Glomerular endothelial cell (primary cell): ENCODE results near the gene VASN. TPM values are rescaled to one million over a fixed set of nuclear protein-coding genes. Genes with fewer than 3 reads are reported as not detected.

ENCODE experiments used
- DNase-seq: peaks from one replicate; pipeline ENCODE4 v3.0.0-alpha.2; 2011; ENCODE audit warnings: low read depth, low spot score; ENCODE audit errors: extremely low read depth
- total RNA-seq: library from RNA; depleted of rRNA; stranded (reverse); fragments of >200 nt; gene quantifications from 2 replicates; pipeline ENCODE4 v1.2.3, GENCODE V29; 2015

The VASN gene
- total RNA-seq, 1 donor from 2014 or later, result 6.8 TPM

DNA sequence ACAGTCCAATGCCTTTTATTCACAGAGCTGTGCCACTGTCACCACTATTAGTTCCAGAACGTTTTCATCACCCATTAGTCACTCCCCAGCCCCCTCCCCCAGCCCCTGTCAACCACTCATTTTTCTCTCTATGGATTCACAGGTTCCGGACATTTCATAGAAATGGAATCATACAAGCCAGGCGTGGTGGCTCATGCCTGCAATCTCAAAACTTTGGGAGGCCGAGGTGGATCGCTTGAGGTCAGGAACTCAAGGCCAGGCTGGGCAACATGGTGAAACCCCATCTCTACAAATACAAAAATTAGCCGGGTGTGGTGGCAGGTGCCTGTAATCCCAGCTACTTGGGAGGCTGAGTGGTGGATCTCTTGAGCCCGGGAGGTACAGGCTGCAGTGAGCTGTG lies 19.8 kb upstream of the VASN start:
- no peak for DNase-seq

DNA sequence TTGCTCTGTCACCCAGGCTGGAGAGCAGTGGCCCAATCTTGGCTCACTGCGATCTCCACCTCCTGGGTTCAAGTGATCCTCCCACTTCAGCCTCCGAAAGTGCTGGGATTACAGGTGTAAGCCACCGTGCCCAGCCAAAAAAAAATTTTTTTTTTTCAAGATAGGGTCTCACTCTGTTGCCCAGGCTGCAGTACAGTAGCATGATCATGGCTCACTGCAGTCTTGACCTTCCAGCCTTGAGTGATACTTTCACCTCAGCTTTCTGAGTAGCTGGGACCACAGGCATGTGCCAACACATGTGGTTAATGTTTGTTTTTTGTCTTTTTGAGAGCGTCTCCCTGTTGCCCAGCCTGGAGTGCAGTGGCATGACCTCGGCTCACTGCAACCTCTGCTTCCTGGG lies 18.8 kb upstream of the VASN start:
- no peak for DNase-seq

DNA sequence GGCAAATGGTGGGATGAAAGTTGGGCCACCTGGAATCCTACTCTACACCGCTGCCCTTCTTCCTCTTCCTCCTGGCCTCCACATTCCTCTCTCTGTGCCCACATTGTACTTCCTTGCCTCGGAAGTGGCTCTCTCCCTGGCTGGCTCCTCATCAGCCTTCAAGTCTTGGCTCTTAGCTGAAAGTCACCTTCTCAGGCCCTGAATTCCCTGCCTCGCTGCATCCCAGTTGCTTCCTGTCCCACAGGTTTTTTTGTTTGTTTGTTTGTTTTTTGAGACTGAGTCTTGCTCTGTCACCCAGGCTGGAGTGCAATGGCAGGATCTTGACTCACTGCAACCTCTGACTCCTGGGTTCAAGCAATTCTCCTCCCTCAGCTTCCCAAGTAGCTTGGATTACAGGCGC lies 18.0 kb upstream of the VASN start:
- DNase-seq, result no peak

DNA sequence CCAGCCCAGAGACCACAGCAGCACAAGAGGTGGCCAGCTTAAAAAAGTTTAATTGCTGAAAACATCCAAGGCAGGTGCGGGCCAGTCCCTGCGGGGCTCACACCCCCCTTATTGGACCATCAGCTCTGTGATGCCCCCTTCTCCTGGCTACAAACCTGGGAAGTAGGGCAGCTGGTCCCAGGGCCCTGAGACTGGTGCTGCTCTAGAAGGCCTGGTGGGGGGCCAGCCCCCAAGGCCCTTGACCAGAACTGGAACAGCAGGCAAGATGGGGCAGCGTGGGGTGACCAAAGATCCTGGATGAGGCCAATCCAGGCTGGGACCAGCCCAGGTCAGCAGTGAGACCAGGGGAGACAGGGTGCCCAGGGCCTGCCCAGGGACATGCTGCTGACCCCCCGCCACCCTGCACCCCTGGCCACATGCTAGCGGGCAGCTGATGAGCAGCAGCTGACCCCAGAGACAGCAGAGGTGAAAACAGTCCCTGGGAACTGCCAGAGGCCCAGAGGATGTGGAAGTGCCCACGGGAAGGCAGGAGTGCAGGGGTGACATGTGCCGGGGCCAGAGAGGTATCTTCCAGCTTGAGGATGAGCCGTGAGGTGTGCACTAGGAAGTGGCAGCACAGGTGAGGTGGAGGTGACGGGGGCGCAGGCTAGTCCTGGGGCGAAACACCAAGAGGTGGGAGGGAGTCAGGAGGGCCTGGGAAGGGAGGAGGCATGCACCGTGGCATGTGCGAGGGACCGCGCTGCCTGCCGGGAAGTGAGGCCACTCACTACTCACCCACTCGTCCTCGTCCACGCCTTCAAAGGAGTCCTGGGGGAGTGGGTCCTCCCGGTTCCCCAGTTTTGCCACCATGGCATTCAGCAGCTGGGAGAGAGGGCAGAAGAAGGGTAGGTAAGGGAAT lies 16.9 kb upstream of the VASN start:
- DNase-seq, result no peak

DNA sequence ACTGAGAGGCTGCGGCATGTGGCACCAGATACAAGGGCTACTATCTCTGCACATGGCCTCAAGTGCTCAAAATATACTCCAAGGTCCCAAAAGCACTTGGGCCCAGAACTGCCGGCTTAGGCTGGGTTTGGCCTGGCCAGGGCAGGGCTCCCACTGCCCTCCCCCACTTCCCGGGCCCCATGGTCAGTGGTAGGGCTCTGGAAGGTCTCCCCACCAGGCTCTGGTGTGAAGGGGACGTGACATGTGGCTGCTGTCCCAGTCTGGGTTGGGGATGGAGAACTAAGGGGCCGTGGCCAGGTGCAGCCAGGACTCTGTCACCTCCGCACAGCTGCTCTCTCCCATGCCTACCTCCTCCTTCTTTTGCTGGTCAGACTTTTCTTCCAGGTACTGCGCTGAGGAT lies 14.8 kb upstream of the VASN start:
- DNase-seq, result no peak

DNA sequence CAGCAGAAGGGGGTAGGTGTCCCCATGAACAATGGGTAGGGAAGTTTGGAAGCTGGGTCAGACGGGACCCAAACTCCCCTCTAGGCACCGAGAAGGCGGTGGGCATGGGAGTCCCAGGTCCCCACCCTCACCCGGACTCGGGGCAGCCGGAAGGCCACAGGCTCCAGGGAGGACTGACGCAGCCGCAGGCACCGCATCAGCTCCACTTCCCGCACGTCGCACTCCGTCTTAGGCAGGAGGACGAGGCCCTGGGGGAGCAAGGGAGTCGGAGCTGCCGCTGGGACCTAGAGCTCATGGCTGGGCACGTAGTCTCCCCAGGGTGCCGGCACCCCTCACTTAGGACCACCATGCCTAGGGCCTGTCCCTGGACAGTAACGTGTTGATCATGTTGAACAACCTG lies 13.4 kb upstream of the VASN start:
- DNase-seq, result no peak

DNA sequence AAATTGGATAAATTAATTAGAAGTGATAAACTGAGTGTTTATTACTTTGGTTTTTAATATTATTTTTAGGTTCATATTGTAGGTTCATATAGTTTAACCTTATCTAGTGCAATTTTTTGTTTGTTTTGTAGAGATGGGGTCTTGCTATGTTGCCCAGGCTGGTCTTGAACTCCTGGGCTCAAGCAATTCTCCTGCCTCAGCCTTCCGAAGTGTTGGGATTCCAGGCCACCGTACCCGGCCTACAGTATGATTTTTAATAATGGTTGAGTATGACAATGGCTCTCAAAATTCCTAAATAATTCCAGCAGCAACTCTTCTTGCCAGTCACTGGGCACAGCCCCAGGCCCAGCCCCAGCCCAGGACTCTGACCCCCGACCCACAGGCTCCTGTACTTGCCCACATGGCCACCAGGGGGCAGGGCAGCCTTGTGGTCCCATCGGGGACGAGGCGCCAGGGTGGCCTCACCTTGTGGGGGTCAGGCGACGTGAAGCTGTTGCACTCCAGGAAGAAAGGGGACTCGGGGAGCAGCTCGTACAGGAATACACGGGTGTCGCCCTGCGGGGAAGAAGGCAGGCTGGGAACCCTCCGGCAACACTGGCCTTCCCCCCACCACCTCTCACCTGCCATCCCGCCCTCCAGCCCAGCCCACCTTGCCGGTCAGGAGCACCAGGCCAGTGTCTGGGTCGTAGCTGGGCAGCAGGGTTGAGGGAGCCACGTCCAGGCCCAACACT lies 12.7 kb upstream of the VASN start:
- no peak for DNase-seq

DNA sequence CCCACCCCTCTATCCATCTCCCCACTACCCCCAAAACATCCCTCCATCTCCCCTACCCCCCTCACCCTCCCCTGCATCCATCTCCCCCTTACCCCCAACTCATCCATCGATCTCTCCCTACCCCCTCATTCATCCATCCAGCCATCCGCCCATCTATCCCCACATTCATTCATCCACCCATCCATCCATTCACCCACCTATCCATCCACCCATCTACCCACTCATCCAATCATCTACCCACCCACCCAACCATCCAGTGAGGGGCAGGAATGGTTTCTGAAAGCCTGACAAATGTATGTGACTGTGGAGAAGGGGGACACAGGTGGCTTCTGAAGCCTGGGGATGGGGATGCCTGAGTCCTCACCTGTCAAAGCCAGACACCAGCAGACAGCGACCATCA lies 11.7 kb upstream of the VASN start:
- no peak for DNase-seq

DNA sequence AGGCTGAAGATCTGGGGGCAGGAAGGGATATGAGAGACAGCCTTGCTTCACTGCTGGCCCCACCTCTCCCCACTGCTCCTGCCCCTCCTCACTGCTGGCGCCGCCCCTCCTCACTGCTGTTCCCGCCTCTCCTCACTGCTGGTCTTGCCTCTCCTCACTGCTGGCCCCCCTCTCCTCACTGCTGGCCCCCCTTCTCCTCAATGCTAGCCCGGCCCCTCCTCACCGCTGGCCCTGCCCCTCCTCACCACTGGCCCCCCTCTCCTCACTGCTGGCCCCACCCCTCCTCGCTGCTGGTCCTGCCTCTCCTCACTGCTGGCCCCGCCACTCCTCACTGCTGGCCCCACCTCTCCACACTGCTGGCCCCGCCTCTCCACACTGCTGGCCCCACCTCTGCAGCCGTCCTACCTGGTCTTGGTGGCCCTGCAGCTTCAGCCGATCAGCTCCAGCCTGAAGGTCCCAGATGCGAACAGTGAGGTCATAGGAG lies 11.1 kb upstream of the VASN start:
- DNase-seq, result no peak

DNA sequence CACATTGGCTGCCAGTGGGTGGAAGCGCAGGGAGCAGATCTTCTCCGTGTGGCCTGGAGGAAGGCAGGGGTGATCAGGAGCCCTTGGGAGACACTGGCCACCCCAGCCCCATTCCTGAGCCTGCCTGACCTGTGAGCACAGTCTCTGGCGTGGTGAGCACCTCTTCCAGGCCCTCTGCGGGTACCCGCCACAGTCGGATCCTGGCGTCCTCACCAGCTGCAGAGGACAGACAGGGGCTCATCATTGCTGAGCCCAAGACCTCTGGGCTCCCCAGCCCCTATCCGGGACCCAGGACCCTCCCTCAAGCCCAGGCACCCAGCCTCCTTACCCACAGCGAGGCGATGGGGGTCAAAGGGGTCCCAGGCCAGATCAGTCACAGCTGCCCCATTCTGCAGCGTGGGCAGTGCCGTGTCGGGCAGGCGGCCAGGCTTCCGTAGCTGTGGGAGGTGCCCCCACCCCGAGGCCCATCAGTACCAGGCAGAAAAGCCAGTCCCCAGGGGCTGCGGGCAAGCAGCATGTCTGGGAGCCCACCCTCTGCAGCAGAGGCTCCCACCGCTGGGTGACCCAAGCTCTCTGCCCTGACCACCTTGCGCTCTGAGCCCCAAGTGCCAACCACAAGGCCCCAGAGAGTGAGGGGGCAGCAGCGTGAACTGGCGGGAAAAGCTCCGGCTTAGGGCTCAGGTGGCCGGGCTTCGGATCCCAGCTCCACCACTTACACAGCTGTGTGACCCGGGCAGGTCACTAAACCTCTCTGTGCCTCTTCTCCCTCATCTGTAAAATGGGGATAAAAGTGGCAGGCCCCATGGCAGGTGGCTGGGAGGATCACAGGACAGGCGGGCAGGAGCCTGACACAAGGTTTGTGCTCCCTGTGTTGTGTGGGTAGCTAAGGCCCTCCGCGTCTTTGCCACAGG lies 10.4 kb upstream of the VASN start:
- no peak for DNase-seq

DNA sequence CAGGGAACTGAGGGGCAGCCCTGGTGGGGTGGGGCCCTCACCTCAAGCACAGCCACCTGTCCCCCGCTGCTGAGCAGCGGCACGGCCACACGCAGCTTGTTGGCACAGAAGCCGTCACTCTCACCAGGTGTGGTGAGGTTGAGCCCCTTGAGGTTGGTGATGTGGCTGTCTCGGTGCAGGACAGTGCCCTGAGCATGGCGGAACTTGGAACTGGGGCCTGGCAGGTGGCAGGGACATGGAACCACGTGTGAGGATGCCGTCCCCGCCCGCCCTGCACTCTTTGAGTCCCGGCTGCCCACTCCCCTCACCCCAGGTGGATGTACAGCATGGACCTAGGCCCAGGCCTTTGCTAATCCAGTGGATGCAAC lies 9.7 kb upstream of the VASN start:
- no peak for DNase-seq

DNA sequence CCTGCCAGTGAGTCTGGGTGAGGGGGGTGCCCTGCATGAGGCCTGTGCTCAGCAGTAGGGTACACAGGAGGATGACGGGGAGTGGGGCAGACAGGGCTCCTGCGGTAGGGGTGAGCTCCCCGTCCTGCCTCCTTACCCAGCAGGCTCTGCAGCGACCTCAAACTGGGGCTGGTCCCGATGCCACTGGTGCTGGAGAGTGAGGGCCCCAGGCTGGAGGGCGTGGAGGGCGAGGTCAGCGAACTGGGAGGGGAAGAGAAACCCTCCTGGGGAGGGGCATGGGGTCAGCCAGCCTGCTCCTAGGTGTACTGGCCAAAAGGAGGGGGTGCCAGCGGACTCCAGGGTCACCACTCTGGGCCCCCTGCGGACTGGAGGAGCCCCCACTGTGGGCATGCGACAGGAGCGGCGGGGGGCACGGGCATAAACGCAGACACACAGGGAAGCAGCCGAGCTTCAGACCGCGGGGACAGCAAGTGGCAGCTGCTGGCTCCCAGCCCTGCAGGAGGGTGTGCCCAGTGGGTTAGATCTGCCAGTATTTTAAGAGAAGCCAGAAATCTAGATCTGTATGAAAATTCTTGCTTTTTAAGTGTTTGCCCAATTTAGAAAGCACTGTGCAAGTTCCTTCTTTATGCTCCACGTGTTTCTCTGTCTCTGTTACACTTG lies 9.0 kb upstream of the VASN start:
- no peak for DNase-seq

DNA sequence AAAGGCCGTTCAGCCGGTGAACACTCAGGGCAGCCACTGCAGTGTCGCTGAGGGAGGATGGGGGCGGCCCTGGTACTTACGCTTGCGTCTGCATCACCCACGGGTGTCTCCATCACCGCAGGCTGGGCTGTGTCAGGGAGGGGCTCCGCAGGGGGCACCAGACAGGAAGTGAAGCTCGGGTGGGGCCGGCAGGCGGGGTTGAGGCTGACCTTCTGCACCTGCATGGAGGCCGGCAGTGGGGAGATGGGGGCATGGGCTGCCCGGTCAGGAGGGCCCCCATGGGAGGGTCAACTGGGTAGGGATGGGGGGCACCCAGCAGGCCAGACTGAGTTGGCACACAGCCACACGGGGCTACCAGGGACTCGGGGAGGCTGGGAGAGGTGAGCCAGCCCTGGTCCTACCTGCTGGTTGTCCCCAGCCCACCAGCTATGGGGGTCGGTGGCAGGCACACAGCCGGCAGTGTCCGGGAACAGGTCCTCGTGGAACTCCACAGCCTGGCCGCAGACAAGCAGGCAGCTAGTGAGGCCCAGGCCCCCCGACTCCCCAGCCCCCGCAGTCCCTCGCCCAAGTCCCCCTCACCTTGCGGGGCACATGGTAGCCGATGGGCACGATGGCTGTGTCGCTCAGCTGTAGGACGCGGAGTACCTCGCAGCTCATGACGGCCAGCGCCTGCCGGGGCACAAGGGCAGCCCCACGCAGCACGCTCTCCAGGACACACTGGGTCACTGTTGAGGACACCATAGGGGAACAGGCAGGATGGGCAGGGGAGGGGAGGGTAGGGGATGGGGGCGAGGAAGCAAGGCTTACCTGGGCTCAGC lies 7.2 kb upstream of the VASN start:
- no peak for DNase-seq

DNA sequence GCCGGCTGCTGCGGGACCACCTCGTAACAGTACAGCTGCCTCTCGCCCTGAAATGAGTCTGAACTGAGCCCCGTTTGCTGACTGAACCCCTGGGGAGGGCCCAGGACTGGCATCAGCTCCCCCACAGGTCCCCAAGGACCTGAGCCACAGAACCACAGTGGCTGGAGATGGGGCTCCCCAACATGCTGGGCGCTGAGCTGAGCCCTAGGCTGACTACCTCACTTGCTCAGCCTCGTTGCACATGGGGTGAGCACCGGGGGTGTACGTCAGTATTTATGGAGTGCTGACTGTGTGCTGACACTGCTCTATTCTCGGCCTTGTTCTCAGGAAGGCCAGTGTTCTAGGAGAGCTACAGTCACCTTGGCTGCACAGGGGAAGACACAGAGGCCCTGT lies 6.6 kb upstream of the VASN start:
- DNase-seq, result no peak

DNA sequence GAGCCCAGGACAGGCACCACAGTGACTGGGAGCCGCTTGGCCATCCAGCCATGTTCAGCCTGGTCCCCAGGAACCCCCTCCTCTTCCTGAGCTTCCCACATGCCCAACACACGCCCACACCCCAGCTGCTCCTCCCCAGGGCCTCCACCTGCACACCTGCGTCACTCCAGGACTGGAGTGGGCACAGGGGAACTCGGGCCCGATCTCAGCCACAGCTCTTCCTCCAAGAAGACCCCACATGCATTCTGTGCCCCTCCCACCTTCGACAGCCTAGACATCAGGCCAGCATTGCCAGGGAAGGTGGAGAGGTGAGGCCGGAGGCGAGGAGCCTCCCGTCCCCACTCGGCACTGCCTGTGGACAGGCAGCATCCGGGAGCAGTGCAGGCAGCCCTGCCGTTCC lies 6.0 kb upstream of the VASN start:
- no peak for DNase-seq

DNA sequence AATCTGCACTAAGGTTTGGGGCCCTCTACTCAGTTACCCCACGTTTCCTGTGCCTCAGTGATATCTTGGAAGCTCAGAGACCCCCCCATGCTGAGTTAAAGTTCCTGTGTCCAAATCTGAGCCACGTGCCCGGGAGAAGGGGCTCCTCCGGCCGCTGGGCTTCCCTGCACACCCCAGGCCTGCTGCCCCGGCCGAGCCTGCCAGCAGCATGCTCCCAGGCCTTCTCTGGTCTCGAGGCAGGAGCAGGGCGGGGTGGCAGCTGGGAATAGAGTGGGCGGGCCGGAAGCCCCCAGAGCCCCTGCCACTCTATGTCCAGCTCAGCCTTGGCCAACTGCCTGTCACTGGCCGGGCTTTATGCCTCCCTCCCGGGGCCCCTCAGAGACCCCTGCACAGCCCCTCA lies 5.6 kb upstream of the VASN start:
- no peak for DNase-seq

DNA sequence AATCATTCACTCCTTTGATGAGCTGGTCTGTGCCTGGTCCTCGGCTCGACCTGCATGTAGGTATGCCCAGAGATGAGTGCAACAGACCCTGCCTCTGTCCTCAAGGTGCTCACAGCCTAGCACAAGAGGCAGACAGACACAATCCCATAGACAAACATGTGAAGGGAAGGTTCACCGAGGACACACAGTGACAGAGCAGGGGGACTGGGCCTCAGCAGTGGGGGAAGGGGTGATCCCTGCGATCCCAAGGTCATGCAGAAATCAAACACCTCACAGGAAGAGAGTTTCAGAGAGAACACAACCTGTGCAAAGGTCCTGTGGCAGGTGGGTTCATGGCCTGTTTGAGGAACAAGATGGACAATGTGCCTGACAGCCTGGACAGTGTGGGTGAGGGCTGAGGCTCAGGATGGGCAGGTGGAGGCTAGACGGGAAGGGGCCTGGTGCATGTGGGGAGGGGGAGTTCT lies 4.2 kb upstream of the VASN start:
- no peak for DNase-seq

DNA sequence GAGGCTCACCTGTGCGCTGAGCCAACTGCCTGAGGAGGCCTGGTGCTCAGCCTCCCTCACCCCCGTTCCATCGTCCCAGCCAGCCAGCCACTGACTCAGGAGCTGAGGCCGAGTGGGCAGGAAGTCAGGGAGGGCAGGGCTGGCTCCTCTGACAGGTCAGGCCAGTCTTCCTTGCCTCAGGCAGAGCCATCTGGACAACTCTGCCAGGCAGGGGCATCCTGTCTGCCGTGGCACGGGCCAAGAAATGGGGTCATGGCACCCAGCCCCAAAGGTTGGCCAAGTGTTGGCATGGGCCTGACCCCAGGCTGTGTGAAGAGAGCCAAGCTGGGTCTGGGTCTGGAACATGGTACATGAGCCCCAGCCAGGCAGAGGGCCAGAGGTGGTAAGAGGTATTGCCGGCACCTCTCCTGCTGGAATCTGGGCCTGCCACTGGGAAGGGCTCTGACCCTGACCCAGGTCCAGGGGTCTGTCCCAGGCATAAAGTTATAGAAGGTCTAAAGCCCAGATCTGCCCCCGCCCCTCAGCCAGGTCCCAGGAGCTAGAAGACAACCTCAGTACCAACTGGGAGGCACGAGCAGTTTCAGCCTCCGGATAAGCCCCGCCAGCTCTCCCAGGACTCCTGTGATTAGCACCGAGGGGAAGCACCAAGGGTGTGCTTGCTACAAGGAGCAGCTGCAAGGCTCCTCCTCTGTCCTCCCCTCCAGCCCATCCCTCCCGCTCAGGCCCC lies 2.5 kb upstream of the VASN start:
- DNase-seq, result no peak

DNA sequence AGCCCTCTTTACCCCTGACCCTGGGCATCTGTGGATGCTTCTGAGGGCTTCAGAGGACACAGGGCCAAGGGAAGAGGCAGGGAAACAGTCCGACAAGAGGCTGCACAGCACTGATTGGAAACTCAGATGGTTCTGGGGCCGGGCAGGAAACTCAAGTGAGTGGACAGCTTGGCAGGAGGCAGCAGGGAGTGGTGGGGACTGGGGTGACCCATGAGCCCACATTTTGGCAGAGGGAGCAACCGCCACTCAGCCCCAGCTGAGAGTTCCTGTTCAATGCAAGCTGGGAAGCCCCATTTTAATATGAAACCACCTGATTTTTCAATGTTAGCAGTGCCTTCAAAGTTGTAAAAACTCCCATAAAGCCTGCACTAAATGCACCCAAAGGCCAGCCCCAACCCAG lies 1.5 kb upstream of the VASN start:
- no peak for DNase-seq
